Measurements from ENCODE around the gene HIRIP3. TPM values are rescaled to one million over a fixed set of nuclear protein-coding genes. Genes with fewer than 3 reads are reported as not detected.

The HIRIP3 gene, protein sequence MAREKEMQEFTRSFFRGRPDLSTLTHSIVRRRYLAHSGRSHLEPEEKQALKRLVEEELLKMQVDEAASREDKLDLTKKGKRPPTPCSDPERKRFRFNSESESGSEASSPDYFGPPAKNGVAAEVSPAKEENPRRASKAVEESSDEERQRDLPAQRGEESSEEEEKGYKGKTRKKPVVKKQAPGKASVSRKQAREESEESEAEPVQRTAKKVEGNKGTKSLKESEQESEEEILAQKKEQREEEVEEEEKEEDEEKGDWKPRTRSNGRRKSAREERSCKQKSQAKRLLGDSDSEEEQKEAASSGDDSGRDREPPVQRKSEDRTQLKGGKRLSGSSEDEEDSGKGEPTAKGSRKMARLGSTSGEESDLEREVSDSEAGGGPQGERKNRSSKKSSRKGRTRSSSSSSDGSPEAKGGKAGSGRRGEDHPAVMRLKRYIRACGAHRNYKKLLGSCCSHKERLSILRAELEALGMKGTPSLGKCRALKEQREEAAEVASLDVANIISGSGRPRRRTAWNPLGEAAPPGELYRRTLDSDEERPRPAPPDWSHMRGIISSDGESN
- 5.8 and 11.8 TPM in 2 replicates for total RNA-seq

GRCh38 chr16:29995324-29995910 lies at the start of gene HIRIP3:
TSS of gene HIRIP3 (minus strand) at chr16:29995617. CDS start at chr16:29995605, 12 bp downstream.

GRCh38 chr16:30030841-30031413 lies 35.5 kb upstream of the HIRIP3 start, which contains the start of gene TLCD3B:
TSS of gene TLCD3B (minus strand) at chr16:30031271. CDS start at chr16:30030527, 744 bp downstream.

DNA sequence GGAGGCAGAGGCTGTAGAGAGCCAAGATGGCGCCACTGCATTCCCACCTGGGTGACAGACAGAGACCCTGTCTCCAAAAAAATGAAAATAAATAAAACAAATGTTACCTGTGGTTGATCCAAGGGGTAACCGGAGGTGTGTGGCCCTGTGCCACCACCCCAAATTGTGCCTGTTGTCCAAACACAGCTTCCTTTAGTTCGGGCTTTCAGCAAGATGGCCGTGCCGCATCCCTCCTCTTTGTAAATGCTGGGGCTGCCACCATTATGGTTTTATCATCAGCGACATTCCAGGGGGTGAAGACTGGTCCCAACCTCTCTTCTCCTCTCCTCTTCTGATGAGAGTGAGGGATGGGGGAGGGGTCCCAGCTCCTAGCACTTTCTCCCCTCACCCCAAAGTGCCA lies 27.5 kb upstream of the HIRIP3 start, which contains the start of gene C16orf92:
TSS of gene C16orf92 (plus strand) at position 312 of the 400 bp plus-strand sequence. CDS start 143 bp downstream, outside the sequence.

GRCh38 chr16:30010844-30011713 lies 15.7 kb upstream of the HIRIP3 start, which contains the start of gene DOC2A:
TSS of gene DOC2A (minus strand) at chr16:30011027. CDS start at chr16:30010222, 805 bp downstream.

DNA sequence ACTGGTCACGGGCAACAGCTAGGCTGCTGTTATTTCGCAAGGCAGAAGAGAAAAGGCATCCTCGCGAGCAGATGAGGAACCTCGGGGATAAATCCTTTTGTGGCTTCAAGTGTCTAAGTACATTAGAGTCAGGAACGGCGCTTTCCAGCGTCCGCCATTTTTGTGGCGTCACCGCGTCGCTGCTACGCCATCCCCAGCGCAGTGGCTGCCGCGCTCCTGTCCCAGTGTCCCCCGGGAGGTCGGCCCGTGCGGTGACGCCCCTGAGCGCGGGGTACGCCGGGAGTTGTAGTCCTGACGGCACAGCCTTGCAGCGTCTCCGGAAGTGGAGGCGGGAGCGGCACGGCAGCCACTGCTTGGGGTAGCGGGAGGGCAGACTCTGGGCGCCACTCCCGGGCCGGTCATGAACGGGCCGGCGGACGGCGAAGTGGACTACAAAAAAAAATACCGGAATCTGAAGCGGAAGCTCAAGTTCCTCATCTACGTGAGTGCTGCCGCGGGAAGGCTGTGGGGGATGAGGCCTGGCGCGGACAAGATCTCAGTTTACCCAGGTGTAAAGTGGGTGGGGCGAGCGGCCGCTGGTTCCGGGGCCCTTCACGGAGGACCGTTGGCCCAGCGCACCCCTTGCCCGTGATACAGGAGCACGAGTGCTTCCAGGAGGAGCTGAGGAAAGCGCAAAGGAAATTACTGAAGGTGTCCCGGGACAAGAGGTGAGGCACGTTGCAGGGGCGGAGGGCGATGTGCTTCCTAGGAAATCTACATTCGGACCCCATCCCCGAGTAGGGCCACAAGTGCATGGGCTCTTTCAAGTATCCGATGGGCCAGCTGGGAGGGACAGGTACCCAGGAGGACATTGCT lies 721 bp upstream of the HIRIP3 start, which contains the start of gene INO80E:
TSS of gene INO80E (plus strand) at position 331 of the 855 bp plus-strand sequence. CDS start at position 401, 70 bp downstream.

DNA sequence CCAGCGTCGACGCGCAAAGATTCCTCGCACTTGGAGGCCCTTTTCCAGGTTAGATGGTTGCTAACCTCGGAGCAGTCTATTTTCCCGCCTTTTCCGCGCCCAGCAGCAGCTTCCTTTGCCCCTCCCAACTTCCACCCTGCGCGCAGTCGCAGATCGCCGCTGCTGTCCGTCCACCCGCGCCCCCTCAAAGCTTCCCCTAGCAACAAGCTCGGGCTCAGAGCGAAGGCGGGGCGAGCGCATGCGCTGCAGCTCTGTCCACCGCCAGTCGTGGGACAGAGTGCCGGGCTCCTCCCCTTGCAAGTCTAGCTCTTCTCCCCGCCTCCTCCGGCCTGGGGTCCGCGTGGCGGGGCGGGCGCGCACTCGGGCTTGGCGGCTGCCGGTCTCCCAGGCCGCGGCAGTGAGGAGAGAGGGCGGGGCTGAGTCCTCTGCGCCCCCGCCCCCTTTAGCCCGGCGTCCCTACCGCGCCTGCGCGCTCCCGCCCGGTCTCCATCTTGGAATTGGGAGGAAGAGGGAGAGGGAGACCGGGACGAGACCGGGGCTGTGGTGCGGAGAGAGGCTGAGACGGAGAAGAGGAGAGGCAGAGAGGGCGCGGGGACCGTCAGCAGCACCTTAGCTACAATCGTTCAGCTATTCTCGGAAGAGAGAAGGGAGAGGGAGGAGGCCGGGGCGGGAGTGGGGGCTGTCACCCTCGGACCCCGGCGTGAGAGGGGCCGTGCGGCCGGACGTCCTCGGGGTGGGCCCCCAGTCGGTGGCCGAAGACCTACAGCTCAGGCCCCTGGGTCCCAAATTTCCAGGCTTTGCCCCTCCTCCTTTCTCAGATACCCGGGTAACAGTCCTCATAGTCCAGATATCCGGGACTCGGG lies 21.8 kb downstream of the HIRIP3 start, which contains the start of gene TAOK2:
TSS of gene TAOK2 (plus strand) at position 485 of the 863 bp plus-strand sequence. CDS start 3,905 bp downstream, outside the sequence.

DNA sequence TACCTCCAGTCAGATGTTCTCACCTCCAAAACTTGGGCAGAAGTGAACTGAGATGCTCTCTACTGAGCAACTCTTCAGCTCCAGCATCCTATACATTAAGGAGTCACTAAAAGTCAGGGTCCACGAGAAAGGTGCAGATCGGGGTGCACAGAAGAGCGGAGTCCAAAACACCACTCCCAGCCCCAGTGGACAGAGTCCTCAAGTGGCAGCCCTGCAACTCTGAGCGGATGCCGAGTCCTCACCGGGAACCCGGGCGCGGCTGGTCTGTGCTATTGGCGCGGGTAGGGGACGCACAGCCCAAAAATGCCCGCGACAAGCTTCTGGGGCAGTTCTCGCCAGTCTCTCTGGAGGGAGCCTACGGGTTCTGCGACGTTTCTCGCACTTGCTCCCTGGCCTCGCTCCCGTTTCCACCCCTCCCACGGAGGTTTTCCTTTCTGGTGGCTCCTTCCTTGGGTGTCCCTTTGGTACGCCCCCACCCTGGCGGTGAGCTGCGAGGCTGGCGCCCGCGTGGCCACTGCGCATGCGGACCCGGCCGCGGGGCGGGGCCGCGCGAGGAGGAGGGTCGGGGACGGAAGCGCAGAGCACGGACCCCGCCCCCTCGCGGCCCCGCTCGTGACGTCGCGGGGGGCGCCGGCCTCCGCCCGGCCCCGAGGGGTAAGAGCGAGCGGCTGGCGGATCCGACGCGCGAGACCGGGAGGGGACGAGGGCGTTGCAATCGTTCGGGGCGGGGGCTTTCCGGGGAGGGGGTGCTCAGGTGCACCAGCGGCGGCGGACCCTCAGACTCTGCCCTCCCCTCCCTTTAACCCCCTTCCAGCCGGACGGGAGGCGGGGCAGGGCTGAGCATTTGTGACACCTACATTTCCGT lies 33.7 kb downstream of the HIRIP3 start, which contains the start of gene TMEM219:
TSS of gene TMEM219 (plus strand) at position 601 of the 865 bp plus-strand sequence. CDS start 1,065 bp downstream, outside the sequence.

Other genes starting within 250 kb of the HIRIP3 start
- not detected in 2 replicates for gene C16orf54, start 249.6 kb downstream of the HIRIP3 start, total RNA-seq
- not detected in 2 replicates for gene ZG16, start 217.4 kb downstream of the HIRIP3 start, total RNA-seq
- gene KIF22, start 204.9 kb downstream of the HIRIP3 start, total RNA-seq = 7.3 and 78.8 TPM in 2 replicates
- 116 and 157 TPM in 2 replicates for gene MAZ, start 189.1 kb downstream of the HIRIP3 start, total RNA-seq
- 3.6 and 6.0 TPM in 2 replicates for gene PRRT2, start 183.4 kb downstream of the HIRIP3 start, total RNA-seq
- 19.4 and 30.4 TPM in 2 replicates for gene PAGR1, start 179.5 kb downstream of the HIRIP3 start, total RNA-seq
- gene MVP, start 175.2 kb downstream of the HIRIP3 start, total RNA-seq = 684 and 723 TPM in 2 replicates
- 69.4 and 169 TPM in 2 replicates for gene CDIPT, start 132.4 kb downstream of the HIRIP3 start, total RNA-seq
- 4.1 and 21.5 TPM in 2 replicates for gene SEZ6L2, start 96.1 kb downstream of the HIRIP3 start, total RNA-seq
- gene ASPHD1, start 95.1 kb downstream of the HIRIP3 start, total RNA-seq = 6.5 and 7.7 TPM in 2 replicates
- 9.9 and 12.5 TPM in 2 replicates for gene KCTD13, start 69.4 kb downstream of the HIRIP3 start, total RNA-seq
- gene TMEM219, start 33.5 kb downstream of the HIRIP3 start, total RNA-seq = 76.5 and 105 TPM in 2 replicates
- 59.2 and 87.8 TPM in 2 replicates for gene TAOK2, start 21.7 kb downstream of the HIRIP3 start, total RNA-seq
- gene INO80E, start 624 bp upstream of the HIRIP3 start, total RNA-seq = 19.7 and 26.9 TPM in 2 replicates
- gene DOC2A, start 15.4 kb upstream of the HIRIP3 start, total RNA-seq = 1.2 TPM in 1 of 2 replicates, not detected in the other
- not detected in 2 replicates for gene C16orf92, start 27.6 kb upstream of the HIRIP3 start, total RNA-seq
- not detected in 2 replicates for gene TLCD3B, start 35.7 kb upstream of the HIRIP3 start, total RNA-seq
- 770 and 1,149 TPM in 2 replicates for gene ALDOA, start 70.1 kb upstream of the HIRIP3 start, total RNA-seq
- gene PPP4C, start 80.4 kb upstream of the HIRIP3 start, total RNA-seq = 201 and 205 TPM in 2 replicates
- under 0.01 and 0.33 TPM in 2 replicates for gene TBX6, start 96.3 kb upstream of the HIRIP3 start, total RNA-seq
- gene YPEL3, start 100.6 kb upstream of the HIRIP3 start, total RNA-seq = 9.9 and 25.8 TPM in 2 replicates
- gene GDPD3, start 117.9 kb upstream of the HIRIP3 start, total RNA-seq = 1.6 and 2.6 TPM in 2 replicates
- gene MAPK3, start 127.6 kb upstream of the HIRIP3 start, total RNA-seq = 40.4 and 108 TPM in 2 replicates
- 0.50 and 2.6 TPM in 2 replicates for gene CORO1A, start 188.0 kb upstream of the HIRIP3 start, total RNA-seq
- 14.9 and 139 TPM in 2 replicates for gene BOLA2B, start 198.0 kb upstream of the HIRIP3 start, total RNA-seq
- 35.9 and 55.4 TPM in 2 replicates for gene SLX1A, start 198.3 kb upstream of the HIRIP3 start, total RNA-seq
- gene SULT1A3, start 203.6 kb upstream of the HIRIP3 start, total RNA-seq = 5.2 and 8.6 TPM in 2 replicates